Duodenal mucosa (tissue), 2 donors: ENCODE measurements around the gene TNRC18.
"Not testable (repeated sequence)": the region's sequence is repeated elsewhere in the genome, so short reads cannot be mapped to it uniquely, and the experiment has no call there.

ENCODE experiments used
- H3K27ac ChIP-seq: one replicate; pipeline ENCODE4 v1.7.0; 2013; ENCODE audit warnings: low read depth, low read length
- H3K27me3 ChIP-seq, 2 donors: one replicate each; pipeline ENCODE4 v1.7.0; 2013; ENCODE audit warnings: low read length in 2 of 2, control low read depth in 1 of 2; ENCODE audit not compliant: insufficient read depth in 2 of 2, control insufficient read depth in 1 of 2
- H3K36me3 ChIP-seq, 2 donors: one replicate each; pipeline ENCODE4 v1.7.0; 2013; ENCODE audit warnings: low read length in 2 of 2, control low read depth in 1 of 2; ENCODE audit not compliant: insufficient read depth in 2 of 2, control insufficient read depth in 1 of 2
- H3K4me1 ChIP-seq, 2 donors: one replicate each; pipeline ENCODE4 v1.7.0; 2013; ENCODE audit warnings: low read length in 2 of 2, control low read depth in 1 of 2; ENCODE audit not compliant: insufficient read depth in 2 of 2, control insufficient read depth in 1 of 2
- H3K4me3 ChIP-seq, 2 donors: one replicate each; pipeline ENCODE4 v1.7.0; 2013; ENCODE audit warnings: low read length in 2 of 2, low read depth in 1 of 2
- H3K9ac ChIP-seq, 2 donors: one replicate each; pipeline ENCODE4 v1.7.0; 2013; ENCODE audit warnings: low read length in 2 of 2, low read depth in 1 of 2
- H3K9me3 ChIP-seq, 2 donors: one replicate each; pipeline ENCODE4 v1.7.0; 2013; ENCODE audit warnings: low read length in 2 of 2, control low read depth in 1 of 2; ENCODE audit not compliant: control insufficient read depth in 1 of 2

The TNRC18 gene

GRCh38 chr7:5296015-5296610, 127.5 kb downstream of the TNRC18 start:
- no peak overlapping the region for H3K27ac ChIP-seq
- H3K4me1 ChIP-seq, result peaks cover 0 to 5% of the 10 kb centered on the region in 2 donors
- H3K27me3 ChIP-seq, result no peaks in the 10 kb centered on the region
- no peak overlapping the region for H3K4me3 ChIP-seq
- no peak overlapping the region for H3K9ac ChIP-seq
- H3K36me3 ChIP-seq, result no peaks in the 10 kb centered on the region
- no peaks in the 10 kb centered on the region for H3K9me3 ChIP-seq

- no peaks in the 10 kb centered on the region for H3K9me3 ChIP-seq
- no peaks in the 10 kb centered on the region for H3K27me3 ChIP-seq
- H3K9ac ChIP-seq, result no peak overlapping the region
- H3K4me1 ChIP-seq, result peaks cover 0 to 5% of the 10 kb centered on the region in 2 donors
- H3K27ac ChIP-seq, result no peak overlapping the region
- H3K36me3 ChIP-seq, result no peaks in the 10 kb centered on the region
- H3K4me3 ChIP-seq, result no peak overlapping the region
Observed at GRCh38 chr7:5295039-5296014, 128.3 kb downstream of the TNRC18 start.

GRCh38 chr7:5294169-5294987, 129.3 kb downstream of the TNRC18 start:
- H3K36me3 ChIP-seq, result no peaks in the 10 kb centered on the region
- no peak overlapping the region for H3K4me3 ChIP-seq
- no peaks in the 10 kb centered on the region for H3K27me3 ChIP-seq
- H3K4me1 ChIP-seq, result peaks cover 0 to 5% of the 10 kb centered on the region in 2 donors
- no peak overlapping the region for H3K9ac ChIP-seq
- H3K9me3 ChIP-seq, result no peaks in the 10 kb centered on the region
- H3K27ac ChIP-seq, result no peak overlapping the region

- H3K27me3 ChIP-seq, H3K9ac ChIP-seq, H3K4me1 ChIP-seq, H3K27ac ChIP-seq, H3K36me3 ChIP-seq, H3K4me3 ChIP-seq, H3K9me3 ChIP-seq: not testable (repeated sequence)
Observed at GRCh38 chr7:5291711-5292335, 131.8 kb downstream of the TNRC18 start.

GRCh38 chr7:5291301-5291700, 132.3 kb downstream of the TNRC18 start:
- no peak overlapping the region for H3K4me3 ChIP-seq

GRCh38 chr7:5289355-5289754, 134.3 kb downstream of the TNRC18 start:
- Histone ChIP-seq H3K4me3 (no peak overlapping the region), H3K9me3 (no peaks in the 10 kb centered on the region), H3K27me3 (no peaks in the 10 kb centered on the region), H3K36me3 (no peaks in the 10 kb centered on the region), H3K27ac (no peak overlapping the region), H3K9ac (no peak overlapping the region), H3K4me1 (peaks cover under 1 to 9% of the 10 kb centered on the region in 2 donors)

More at GRCh38 chr7:5291301-5291700, 132.3 kb downstream of the TNRC18 start:
- no peaks in the 10 kb centered on the region for H3K36me3 ChIP-seq
- H3K27ac ChIP-seq, result no peak overlapping the region
- no peaks in the 10 kb centered on the region for H3K27me3 ChIP-seq
- H3K9me3 ChIP-seq, result no peaks in the 10 kb centered on the region
- no peak overlapping the region for H3K9ac ChIP-seq
- H3K4me1 ChIP-seq, result peaks cover 3 to 5% of the 10 kb centered on the region in 2 donors

GRCh38 chr7:5288560-5288959, 135.1 kb downstream of the TNRC18 start:
- H3K9me3 ChIP-seq, H3K4me3 ChIP-seq, H3K27ac ChIP-seq, H3K36me3 ChIP-seq, H3K9ac ChIP-seq, H3K27me3 ChIP-seq: not testable (repeated sequence)
- peaks cover 0 to 12% of the 10 kb centered on the region in 2 donors for H3K4me1 ChIP-seq

GRCh38 chr7:5287802-5288201, 135.8 kb downstream of the TNRC18 start:
- Histone ChIP-seq H3K36me3 (no peaks in the 10 kb centered on the region), H3K9ac (no peak overlapping the region), H3K4me3 (no peak overlapping the region), H3K27ac (no peak overlapping the region), H3K4me1 (peaks cover 0 to 12% of the 10 kb centered on the region in 2 donors), H3K27me3 (no peaks in the 10 kb centered on the region), H3K9me3 (no peaks in the 10 kb centered on the region)

- peaks cover 0 to 12% of the 10 kb centered on the region in 2 donors for H3K4me1 ChIP-seq
- not testable (repeated sequence) for H3K9ac ChIP-seq, H3K27ac ChIP-seq, H3K36me3 ChIP-seq, H3K27me3 ChIP-seq, H3K4me3 ChIP-seq, H3K9me3 ChIP-seq
Observed at GRCh38 chr7:5287373-5287772, 136.3 kb downstream of the TNRC18 start.
